Neutrophil (primary cell): ENCODE data around the gene MS4A15.

Experiments used
- H3K27ac ChIP-seq: fragments of 200-600 bp; sonication (generic); 2 replicates; pipeline ENCODE4 v1.5.1; 2016; ENCODE audit warnings: mild to moderate bottlenecking, moderate library complexity
- H3K27me3 ChIP-seq: fragments of 200-600 bp; sonication (generic); 2 replicates; pipeline ENCODE4 v1.6.0; 2016; ENCODE audit warnings: mild to moderate bottlenecking
- H3K36me3 ChIP-seq: fragments of 200-600 bp; sonication (generic); 2 replicates; pipeline ENCODE4 v1.5.1; 2017
- H3K4me1 ChIP-seq, 2 experiments: fragments of 200-600 bp in 1 of 2; sonication (generic) in 1 of 2; 1 replicate in 1 of 2; 2 replicates in 1 of 2; pipeline versions ENCODE4 v1.5.1 to v1.6.1; 2013 to 2016; ENCODE audit warnings: low read depth in 1 of 2, low read length in 1 of 2, mild to moderate bottlenecking in 1 of 2, moderate library complexity in 1 of 2; ENCODE audit not compliant: control insufficient read depth in 1 of 2, insufficient read depth in 1 of 2
- H3K4me3 ChIP-seq, 2 experiments: fragments of 200-600 bp in 1 of 2; sonication (generic) in 1 of 2; 1 replicate in 1 of 2; 2 replicates in 1 of 2; pipeline ENCODE4 v1.5.1; 2013 to 2016; ENCODE audit warnings: low read depth in 1 of 2, low read length in 1 of 2, mild to moderate bottlenecking in 1 of 2, moderate library complexity in 1 of 2
- H3K9me3 ChIP-seq: fragments of 200-600 bp; sonication (generic); 2 replicates; pipeline ENCODE4 v1.5.1; 2016
- CTCF ChIP-seq: fragments of 200-600 bp; sonication (generic); IDR thresholded peaks from 2 replicates; pipeline ENCODE4 v1.5.1; 2016; ENCODE audit warnings: antibody characterized with exemption

The MS4A15 gene

GRCh38 chr11:60780065-60780464 is 23.4 kb downstream of the MS4A15 start:
- no peaks in the 10 kb centered on the region for H3K9me3 ChIP-seq
- H3K27ac ChIP-seq: no peak overlapping the region
- no peaks in the 10 kb centered on the region for H3K36me3 ChIP-seq
- no peak overlapping the region for H3K4me3 ChIP-seq
- no peak for TF ChIP-seq CTCF
- H3K4me1 ChIP-seq: no peaks in the 10 kb centered on the region
- peaks cover 7% of the 10 kb centered on the region for H3K27me3 ChIP-seq

GRCh38 chr11:60780774-60781173 is 24.1 kb downstream of the MS4A15 start:
- H3K4me1 ChIP-seq: no peaks in the 10 kb centered on the region
- no peak overlapping the region for H3K27ac ChIP-seq
- no peak for TF ChIP-seq CTCF
- H3K27me3 ChIP-seq: peaks cover 7% of the 10 kb centered on the region
- H3K9me3 ChIP-seq: no peaks in the 10 kb centered on the region
- H3K36me3 ChIP-seq: no peaks in the 10 kb centered on the region
- no peak overlapping the region for H3K4me3 ChIP-seq

- no peak overlapping the region for H3K4me3 ChIP-seq
- peaks cover 7% of the 10 kb centered on the region for H3K27me3 ChIP-seq
- H3K9me3 ChIP-seq: no peaks in the 10 kb centered on the region
- no peak overlapping the region for H3K27ac ChIP-seq
- no peaks in the 10 kb centered on the region for H3K4me1 ChIP-seq
- TF ChIP-seq CTCF: no peak
- H3K36me3 ChIP-seq: no peaks in the 10 kb centered on the region
These were observed 24.8 kb downstream of the MS4A15 start for GRCh38 chr11:60781286-60781980.

GRCh38 chr11:60781981-60782316 is 25.3 kb downstream of the MS4A15 start:
- no peaks in the 10 kb centered on the region for H3K4me1 ChIP-seq
- H3K9me3 ChIP-seq: no peaks in the 10 kb centered on the region
- H3K4me3 ChIP-seq: no peak overlapping the region
- no peak for TF ChIP-seq CTCF
- H3K36me3 ChIP-seq: no peaks in the 10 kb centered on the region
- no peak overlapping the region for H3K27ac ChIP-seq
- H3K27me3 ChIP-seq: peaks cover 7% of the 10 kb centered on the region

GRCh38 chr11:60782393-60783140 is 25.9 kb downstream of the MS4A15 start:
- Histone ChIP-seq H3K36me3 (no peaks in the 10 kb centered on the region), H3K27me3 (peaks cover 7% of the 10 kb centered on the region), H3K4me3 (no peak overlapping the region), H3K27ac (no peak overlapping the region), H3K9me3 (no peaks in the 10 kb centered on the region), H3K4me1 (no peaks in the 10 kb centered on the region)
- no peak for TF ChIP-seq CTCF
